ENCODE results near the gene SPTB. TPM values are rescaled to one million over a fixed set of nuclear protein-coding genes. Genes with fewer than 3 reads are reported as not detected.

The SPTB gene
- total RNA-seq, 2 donors from 2014 or later: 5.6 to 9.9 TPM

GRCh38 chr14:64721899-64722298 lies 157.8 kb downstream of the SPTB start:
- Histone ChIP-seq H3K4me1 (ENCODE audit: control insufficient read depth in 1 of 2, low read depth in 2 of 2) (peaks cover 77 to 100% of the 10 kb centered on the region in 2 donors), H3K4me3 (peak overlapping the region; percentile 61), H3K27me3 (replicated peaks; ENCODE audit: insufficient read depth) (no peaks in the 10 kb centered on the region), H3K9me3 (no peaks in the 10 kb centered on the region), H3K27ac (peak overlapping the region; percentile 92 to 93), H3K36me3 (no peaks in the 10 kb centered on the region)
- ATAC-seq (ENCODE audit: insufficient number of reproducible peaks, low FRiP score, low read depth): no peak
- no peak for TF ChIP-seq CTCF (IDR thresholded peaks at IDR 0.05)
- DNase-seq (ENCODE audit: low spot score): no peak

GRCh38 chr14:64721391-64721791 lies 158.3 kb downstream of the SPTB start:
- ATAC-seq (ENCODE audit: insufficient number of reproducible peaks, low FRiP score, low read depth): peak; percentile 47
- peak overlapping the region; percentile 92 to 93 for H3K27ac ChIP-seq
- H3K36me3 ChIP-seq: no peaks in the 10 kb centered on the region
- peak overlapping the region; percentile 61 for H3K4me3 ChIP-seq
- H3K9me3 ChIP-seq: no peaks in the 10 kb centered on the region
- DNase-seq (ENCODE audit: low spot score): peak; percentile 64
- no peaks in the 10 kb centered on the region for H3K27me3 ChIP-seq (replicated peaks; ENCODE audit: insufficient read depth)
- TF ChIP-seq CTCF (IDR thresholded peaks at IDR 0.05): no peak
- peaks cover 76 to 100% of the 10 kb centered on the region in 2 donors for H3K4me1 ChIP-seq (ENCODE audit: control insufficient read depth in 1 of 2, low read depth in 2 of 2)

- no peak for DNase-seq (ENCODE audit: low spot score)
- Histone ChIP-seq H3K4me3 (no peak overlapping the region), H3K27me3 (replicated peaks; ENCODE audit: insufficient read depth) (no peaks in the 10 kb centered on the region), H3K4me1 (ENCODE audit: control insufficient read depth in 1 of 2, low read depth in 2 of 2) (peaks cover 75 to 100% of the 10 kb centered on the region in 2 donors), H3K9me3 (no peaks in the 10 kb centered on the region), H3K36me3 (no peaks in the 10 kb centered on the region), H3K27ac (peak overlapping the region; percentile 92 to 93)
- no peak for TF ChIP-seq CTCF (IDR thresholded peaks at IDR 0.05)
- no peak for ATAC-seq (ENCODE audit: insufficient number of reproducible peaks, low FRiP score, low read depth)
Observed at GRCh38 chr14:64720131-64720576, 159.6 kb downstream of the SPTB start.

GRCh38 chr14:64719601-64720000 lies 160.1 kb downstream of the SPTB start:
- peaks cover 77 to 100% of the 10 kb centered on the region in 2 donors for H3K4me1 ChIP-seq (ENCODE audit: control insufficient read depth in 1 of 2, low read depth in 2 of 2)
- no peak for DNase-seq (ENCODE audit: low spot score)

GRCh38 chr14:64718762-64719161 lies 160.9 kb downstream of the SPTB start:
- Histone ChIP-seq H3K36me3 (no peaks in the 10 kb centered on the region), H3K4me3 (peak overlapping the region; percentile 10)
- no peak for ATAC-seq (ENCODE audit: insufficient number of reproducible peaks, low FRiP score, low read depth)

More at GRCh38 chr14:64719601-64720000, 160.1 kb downstream of the SPTB start:
- Histone ChIP-seq H3K36me3 (no peaks in the 10 kb centered on the region), H3K27ac (peak overlapping the region; percentile 92 to 93), H3K9me3 (no peaks in the 10 kb centered on the region), H3K27me3 (replicated peaks; ENCODE audit: insufficient read depth) (no peaks in the 10 kb centered on the region), H3K4me3 (no peak overlapping the region)
- TF ChIP-seq CTCF (IDR thresholded peaks at IDR 0.05): no peak
- ATAC-seq (ENCODE audit: insufficient number of reproducible peaks, low FRiP score, low read depth): no peak

More at GRCh38 chr14:64718762-64719161, 160.9 kb downstream of the SPTB start:
- Histone ChIP-seq H3K27ac (peak overlapping the region; percentile 92 to 93), H3K9me3 (no peaks in the 10 kb centered on the region), H3K27me3 (replicated peaks; ENCODE audit: insufficient read depth) (no peaks in the 10 kb centered on the region), H3K4me1 (ENCODE audit: control insufficient read depth in 1 of 2, low read depth in 2 of 2) (peaks cover 68 to 95% of the 10 kb centered on the region in 2 donors)
- no peak for TF ChIP-seq CTCF (IDR thresholded peaks at IDR 0.05)
- DNase-seq (ENCODE audit: low spot score): no peak

Measured in thoracic aorta (tissue), 2 donors.